ENCODE results near the gene ZNF765. TPM values are rescaled to one million over a fixed set of nuclear protein-coding genes. Genes with fewer than 3 reads are reported as not detected.
"Not testable (repeated sequence)": the region's sequence is repeated elsewhere in the genome, so short reads cannot be mapped to it uniquely, and the experiment has no call there.

Gene ZNF765
- polyA plus RNA-seq, 3 donors, result 1.5 to 5.0 (median 3.4) TPM

GRCh38 chr19:53422551-53422950 is 27.6 kb downstream of the ZNF765 start:
- H3K4me1 Mint-ChIP-seq, result peaks cover 2% of the 10 kb centered on the region
- H3K4me2 ChIP-seq (replicated peaks; ENCODE audit: extremely low read depth, low read length, poor library complexity, severe bottlenecking), result no peak overlapping the region
- no peaks in the 10 kb centered on the region for H4K20me1 ChIP-seq (ENCODE audit: insufficient read depth, low read length)
- intact Hi-C loops (cut with micrococcal nuclease), result no loop called here
- H3K9me3 Mint-ChIP-seq, result peaks cover 7 to 34% (median 22%) of the 10 kb centered on the region in 7 donors
- H3K36me3 ChIP-seq (replicated peaks in 1 of 2; ENCODE audit: control insufficient read depth in 1 of 2, insufficient read depth in 2 of 2, low read length in 2 of 2), result no peaks in the 10 kb centered on the region
- H3K36me3 Mint-ChIP-seq, result no peaks in the 10 kb centered on the region
- no peak overlapping the region for H3K9ac ChIP-seq (ENCODE audit: insufficient read depth, low read length, poor library complexity, severe bottlenecking)
- H3K4me3 Mint-ChIP-seq, result no peak overlapping the region
- H3K27me3 Mint-ChIP-seq (ENCODE audit: low read depth in 3 of 3), result peaks cover 0 to 4% (median 0%) of the 10 kb centered on the region in 3 donors
- no peaks in the 10 kb centered on the region for H3K4me1 ChIP-seq (ENCODE audit: control insufficient read depth in 1 of 2, insufficient read depth in 2 of 2, low read length in 2 of 2)
- DNase-seq, result no peak
- no peaks in the 10 kb centered on the region for H3K79me2 ChIP-seq (ENCODE audit: insufficient read depth, low read length)
- no peak overlapping the region for H3K27ac Mint-ChIP-seq
- H2AFZ ChIP-seq (ENCODE audit: insufficient read depth, low read depth, low read length, poor library complexity, severe bottlenecking), result no peak overlapping the region
- H3K9me3 ChIP-seq (replicated peaks in 1 of 2; ENCODE audit: control insufficient read depth in 1 of 2, insufficient read depth in 1 of 2, low read length in 2 of 2), result peaks cover 21 to 23% of the 10 kb centered on the region in 2 donors
- no peak overlapping the region for H3K27ac ChIP-seq (ENCODE audit: low read depth in 1 of 2, low read length in 2 of 2)
- TF ChIP-seq, protein P1, sequence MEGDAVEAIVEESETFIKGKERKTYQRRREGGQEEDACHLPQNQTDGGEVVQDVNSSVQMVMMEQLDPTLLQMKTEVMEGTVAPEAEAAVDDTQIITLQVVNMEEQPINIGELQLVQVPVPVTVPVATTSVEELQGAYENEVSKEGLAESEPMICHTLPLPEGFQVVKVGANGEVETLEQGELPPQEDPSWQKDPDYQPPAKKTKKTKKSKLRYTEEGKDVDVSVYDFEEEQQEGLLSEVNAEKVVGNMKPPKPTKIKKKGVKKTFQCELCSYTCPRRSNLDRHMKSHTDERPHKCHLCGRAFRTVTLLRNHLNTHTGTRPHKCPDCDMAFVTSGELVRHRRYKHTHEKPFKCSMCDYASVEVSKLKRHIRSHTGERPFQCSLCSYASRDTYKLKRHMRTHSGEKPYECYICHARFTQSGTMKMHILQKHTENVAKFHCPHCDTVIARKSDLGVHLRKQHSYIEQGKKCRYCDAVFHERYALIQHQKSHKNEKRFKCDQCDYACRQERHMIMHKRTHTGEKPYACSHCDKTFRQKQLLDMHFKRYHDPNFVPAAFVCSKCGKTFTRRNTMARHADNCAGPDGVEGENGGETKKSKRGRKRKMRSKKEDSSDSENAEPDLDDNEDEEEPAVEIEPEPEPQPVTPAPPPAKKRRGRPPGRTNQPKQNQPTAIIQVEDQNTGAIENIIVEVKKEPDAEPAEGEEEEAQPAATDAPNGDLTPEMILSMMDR (IDR thresholded peaks at IDR 0.05), result no peak
- H3K27me3 ChIP-seq (ENCODE audit: control insufficient read depth in 2 of 2, insufficient read depth in 2 of 2, low read length in 2 of 2), result no peaks in the 10 kb centered on the region
- no CpG with 5 or more reads among the region's 5 CpGs for WGBS (ENCODE audit: insufficient coverage)
- H3K4me3 ChIP-seq (replicated peaks in 1 of 3; ENCODE audit: low read depth in 2 of 3, low read length in 3 of 3), result no peak overlapping the region

DNA sequence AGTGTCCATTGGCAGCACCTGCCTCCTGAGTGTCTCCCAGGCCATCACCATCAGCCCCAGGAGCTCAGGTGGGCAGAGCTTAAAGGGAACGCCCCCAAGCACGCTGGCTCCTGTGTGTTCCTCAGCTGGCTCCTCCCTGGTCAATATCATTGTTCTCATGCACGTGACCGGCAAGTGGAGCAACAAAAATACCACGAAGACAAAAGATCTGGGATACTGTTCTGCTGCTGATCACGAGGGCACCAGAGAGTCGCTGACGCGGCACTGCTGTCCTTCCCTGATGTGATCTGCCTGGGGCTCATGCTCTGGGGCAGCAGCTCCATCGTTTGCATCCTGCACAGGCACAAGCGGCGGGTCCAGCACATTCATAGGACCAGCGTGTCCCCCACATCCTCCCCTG is 28.1 kb downstream of the ZNF765 start:
- H3K36me3 Mint-ChIP-seq; H3K4me2 ChIP-seq (replicated peaks; ENCODE audit: extremely low read depth, low read length, poor library complexity, severe bottlenecking); H3K4me1 ChIP-seq (ENCODE audit: control insufficient read depth in 1 of 2, insufficient read depth in 2 of 2, low read length in 2 of 2); H3K4me1 Mint-ChIP-seq; H3K27ac Mint-ChIP-seq; H3K27me3 ChIP-seq (ENCODE audit: control insufficient read depth in 2 of 2, insufficient read depth in 2 of 2, low read length in 2 of 2); H3K79me2 ChIP-seq (ENCODE audit: insufficient read depth, low read length); DNase-seq; H3K27ac ChIP-seq (ENCODE audit: low read depth in 1 of 2, low read length in 2 of 2); intact Hi-C loops (cut with micrococcal nuclease); H3K27me3 Mint-ChIP-seq (ENCODE audit: low read depth in 3 of 3); H3K4me3 ChIP-seq (replicated peaks in 1 of 3; ENCODE audit: low read depth in 2 of 3, low read length in 3 of 3); H2AFZ ChIP-seq (ENCODE audit: insufficient read depth, low read depth, low read length, poor library complexity, severe bottlenecking); H3K9ac ChIP-seq (ENCODE audit: insufficient read depth, low read length, poor library complexity, severe bottlenecking); H3K4me3 Mint-ChIP-seq; H4K20me1 ChIP-seq (ENCODE audit: insufficient read depth, low read length); H3K36me3 ChIP-seq (replicated peaks in 1 of 2; ENCODE audit: control insufficient read depth in 1 of 2, insufficient read depth in 2 of 2, low read length in 2 of 2): not testable (repeated sequence)
- peaks cover 16 to 18% of the 10 kb centered on the region in 2 donors for H3K9me3 ChIP-seq (replicated peaks in 1 of 2; ENCODE audit: control insufficient read depth in 1 of 2, insufficient read depth in 1 of 2, low read length in 2 of 2)
- peaks cover 6 to 29% (median 17%) of the 10 kb centered on the region in 7 donors for H3K9me3 Mint-ChIP-seq
- 77% methylated on average over 4 of the region's 13 CpGs for WGBS (ENCODE audit: insufficient coverage)

DNA sequence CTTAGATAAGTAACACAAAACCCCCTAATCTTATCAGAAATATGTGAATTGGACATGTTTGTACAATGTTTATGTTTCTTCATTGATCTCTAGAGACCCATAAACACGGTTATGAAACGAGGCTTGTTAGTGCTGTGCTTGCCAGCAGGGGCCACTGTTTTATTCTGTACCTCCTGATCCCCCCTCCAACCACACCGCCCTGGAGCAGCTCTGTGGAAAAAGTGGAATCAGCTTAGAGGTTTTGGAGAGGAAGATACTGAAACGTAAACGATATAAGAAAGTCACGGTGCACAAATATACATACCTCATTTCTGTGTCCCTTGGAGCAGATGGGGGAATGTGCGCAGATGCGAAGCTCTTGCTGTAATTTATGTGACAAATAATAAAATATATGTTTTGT is 28.7 kb downstream of the ZNF765 start:
- not testable (repeated sequence) for H3K4me1 ChIP-seq (ENCODE audit: control insufficient read depth in 1 of 2, insufficient read depth in 2 of 2, low read length in 2 of 2); DNase-seq; H2AFZ ChIP-seq (ENCODE audit: insufficient read depth, low read depth, low read length, poor library complexity, severe bottlenecking); H3K36me3 Mint-ChIP-seq; H3K27ac ChIP-seq (ENCODE audit: low read depth in 1 of 2, low read length in 2 of 2); H3K4me1 Mint-ChIP-seq; H4K20me1 ChIP-seq (ENCODE audit: insufficient read depth, low read length); H3K27me3 Mint-ChIP-seq (ENCODE audit: low read depth in 3 of 3); H3K27me3 ChIP-seq (ENCODE audit: control insufficient read depth in 2 of 2, insufficient read depth in 2 of 2, low read length in 2 of 2); H3K36me3 ChIP-seq (replicated peaks in 1 of 2; ENCODE audit: control insufficient read depth in 1 of 2, insufficient read depth in 2 of 2, low read length in 2 of 2); H3K4me2 ChIP-seq (replicated peaks; ENCODE audit: extremely low read depth, low read length, poor library complexity, severe bottlenecking); H3K4me3 Mint-ChIP-seq; H3K79me2 ChIP-seq (ENCODE audit: insufficient read depth, low read length); H3K4me3 ChIP-seq (replicated peaks in 1 of 3; ENCODE audit: low read depth in 2 of 3, low read length in 3 of 3); H3K27ac Mint-ChIP-seq; H3K9ac ChIP-seq (ENCODE audit: insufficient read depth, low read length, poor library complexity, severe bottlenecking)
- H3K9me3 ChIP-seq (replicated peaks in 1 of 2; ENCODE audit: control insufficient read depth in 1 of 2, insufficient read depth in 1 of 2, low read length in 2 of 2), result peaks cover 10 to 11% of the 10 kb centered on the region in 2 donors
- WGBS (ENCODE audit: insufficient coverage), result no CpG with 5 or more reads among the region's 8 CpGs
- H3K9me3 Mint-ChIP-seq, result peaks cover 2 to 23% (median 11%) of the 10 kb centered on the region in 7 donors
- intact Hi-C loops (cut with micrococcal nuclease), result loop anchor here (2.0 kb wide), 1 partner anchor 323 kb away; no protein-coding TSS in a partner anchor

All from CD14-positive monocyte (primary cell).